GM23338 (cell line): ENCODE measurements around the gene ZNF695. TPM values are rescaled to one million over a fixed set of nuclear protein-coding genes. Genes with fewer than 3 reads are reported as not detected.

ENCODE experiments used
- ATAC-seq: fragments of 200-7000 bp; cut with Tn5 transposase; 3 replicates; pipeline ENCODE4 v1.9.1; 2020
- DNase-seq: peaks from one replicate; pipeline ENCODE4 v3.0.0-alpha.2; 2015; ENCODE audit warnings: low spot score
- H2AFZ ChIP-seq: fragments of 200-600 bp; sonication (generic); 2 replicates; pipeline ENCODE4 v1.8.0; 2016; ENCODE audit warnings: antibody characterized with exemption, mild to moderate bottlenecking, moderate library complexity
- H3F3A ChIP-seq: fragments of 200-600 bp; sonication (generic); replicated peaks from 2 replicates; pipeline ENCODE4 v1.8.0; 2017; ENCODE audit warnings: antibody characterized with exemption, mixed run types, low read depth
- H3K27ac ChIP-seq: fragments of 200-600 bp; sonication (generic); 2 replicates; pipeline ENCODE4 v1.6.1; 2016; ENCODE audit warnings: low read depth
- H3K27me3 ChIP-seq: fragments of 200-600 bp; sonication (generic); 2 replicates; pipeline ENCODE4 v1.8.0; 2016; ENCODE audit warnings: mild to moderate bottlenecking, mixed run types, moderate library complexity; ENCODE audit not compliant: insufficient read depth
- H3K36me3 ChIP-seq: fragments of 200-600 bp; sonication (generic); 2 replicates; pipeline ENCODE4 v1.8.0; 2016; ENCODE audit warnings: mild to moderate bottlenecking; ENCODE audit not compliant: insufficient read depth
- H3K4me1 ChIP-seq: fragments of 200-600 bp; sonication (generic); 2 replicates; pipeline ENCODE4 v1.8.0; 2016; ENCODE audit warnings: mild to moderate bottlenecking, moderate library complexity; ENCODE audit not compliant: insufficient read depth
- H3K4me2 ChIP-seq: fragments of 200-600 bp; sonication (generic); 2 replicates; pipeline ENCODE4 v1.7.1; 2017; ENCODE audit warnings: mixed run types
- H3K4me3 ChIP-seq: fragments of 200-600 bp; sonication (generic); 2 replicates; pipeline ENCODE4 v1.6.1; 2016; ENCODE audit warnings: mixed run types
- H3K79me2 ChIP-seq: fragments of 200-600 bp; sonication (generic); replicated peaks from 2 replicates; pipeline ENCODE4 v1.8.0; 2017; ENCODE audit warnings: mild to moderate bottlenecking; ENCODE audit not compliant: insufficient read depth
- H3K9me2 ChIP-seq: fragments of 200-600 bp; sonication (generic); 2 replicates; pipeline ENCODE4 v1.8.0; 2017; ENCODE audit not compliant: insufficient read depth
- H4K20me1 ChIP-seq: fragments of 200-600 bp; sonication (generic); replicated peaks from 2 replicates; pipeline ENCODE4 v1.8.0; 2017; ENCODE audit warnings: mild to moderate bottlenecking; ENCODE audit not compliant: insufficient read depth
- H3K27ac Mint-ChIP-seq: 2 replicates; pipeline ENCODE4 v1.8.0; 2020; ENCODE audit warnings: inconsistent platforms, mild to moderate bottlenecking, moderate library complexity, mixed read lengths
- H3K27me3 Mint-ChIP-seq: 3 replicates; pipeline ENCODE4 v1.8.0; 2022; ENCODE audit warnings: low read depth, mild to moderate bottlenecking, moderate library complexity, mixed read lengths, inconsistent platforms; ENCODE audit not compliant: insufficient read depth, poor library complexity
- H3K36me3 Mint-ChIP-seq: 3 replicates; pipeline ENCODE4 v1.8.0; 2021; ENCODE audit warnings: low read depth, mild to moderate bottlenecking, inconsistent platforms, moderate library complexity, mixed read lengths
- H3K4me1 Mint-ChIP-seq: 3 replicates; pipeline ENCODE4 v1.8.0; 2020; ENCODE audit warnings: mild to moderate bottlenecking, inconsistent platforms, mixed read lengths
- H3K4me3 Mint-ChIP-seq: 3 replicates; pipeline ENCODE4 v1.8.0; 2021; ENCODE audit warnings: moderate library complexity, mild to moderate bottlenecking, inconsistent platforms, mixed read lengths
- H3K9me3 Mint-ChIP-seq: 3 replicates; pipeline ENCODE4 v1.8.0; 2020; ENCODE audit warnings: moderate library complexity, mild to moderate bottlenecking, inconsistent platforms, mixed read lengths
- CREB1 ChIP-seq: fragments of 250-450 bp; sonication (Bioruptor Pico); IDR thresholded peaks from 2 replicates; pipeline ENCODE4 v1.5.0; 2020; ENCODE audit warnings: low read depth, mild to moderate bottlenecking, moderate library complexity
- ETS1 ChIP-seq: IDR thresholded peaks from 2 replicates; pipeline ENCODE4 v1.6.1; 2016; ENCODE audit warnings: antibody characterized with exemption
- EZH2 ChIP-seq: fragments of 200-600 bp; sonication (generic); IDR thresholded peaks from one replicate; pipeline ENCODE4 v1.8.0; 2017; ENCODE audit warnings: antibody characterized with exemption, mild to moderate bottlenecking, low read depth; ENCODE audit not compliant: unreplicated experiment
- EZH2phosphoT487 ChIP-seq: fragments of 200-600 bp; sonication (generic); IDR thresholded peaks from one replicate; pipeline ENCODE4 v1.8.1; 2018; ENCODE audit warnings: antibody characterized with exemption; ENCODE audit not compliant: unreplicated experiment
- JUNB ChIP-seq: IDR thresholded peaks from one replicate; pipeline ENCODE4 v1.6.1; 2016; ENCODE audit warnings: antibody characterized with exemption; ENCODE audit not compliant: unreplicated experiment
- NANOG ChIP-seq: IDR thresholded peaks from 2 replicates; pipeline ENCODE4 v1.6.1; 2016; ENCODE audit warnings: antibody characterized with exemption, borderline replicate concordance
- POLR2AphosphoS5 ChIP-seq: IDR thresholded peaks from 2 replicates; pipeline ENCODE4 v1.6.1; 2016; ENCODE audit warnings: antibody characterized with exemption, low read depth
- REST ChIP-seq: IDR thresholded peaks from one replicate; pipeline ENCODE4 v1.6.1; 2018; ENCODE audit warnings: antibody characterized with exemption; ENCODE audit not compliant: unreplicated experiment
- STAT1 ChIP-seq: IDR thresholded peaks from one replicate; pipeline ENCODE4 v1.6.1; 2016; ENCODE audit warnings: antibody characterized with exemption; ENCODE audit not compliant: unreplicated experiment
- ZNF114 ChIP-seq: fragments of 250-450 bp; sonication (Bioruptor Pico); IDR thresholded peaks from 2 replicates; pipeline ENCODE4 v1.5.0; 2020; ENCODE audit warnings: mild to moderate bottlenecking, moderate library complexity
- ZNF331 ChIP-seq: fragments of 250-450 bp; sonication (Bioruptor Pico); IDR thresholded peaks from 2 replicates; pipeline ENCODE4 v1.5.0; 2020; ENCODE audit warnings: low read depth, mild to moderate bottlenecking, moderate library complexity
- polyA plus RNA-seq: library from polyadenylated mRNA; unstranded; fragments of >200 nt; fragmentation: Nextera tagmentation; extraction: Ambion mirVana; gene quantifications from 2 replicates; pipeline ENCODE4 v1.2.1, GENCODE V29; 2016
- total RNA-seq: library from RNA; depleted of rRNA; stranded (reverse); fragments of >200 nt; shearing (Covaris generic); gene quantifications from 2 replicates; pipeline ENCODE4 v1.2.3, GENCODE V29; 2014
- TF ChIP-seq, protein P1 (sequence below), 2 experiments: fragments of 200-600 bp in 1 of 2; sonication (generic) in 1 of 2; conservative IDR thresholded peaks; 2 replicates each; pipeline versions ENCODE4 v1.5.1 to v1.6.1; 2016 to 2017; ENCODE audit warnings: antibody characterized with exemption in 2 of 2, low read depth in 2 of 2, mild to moderate bottlenecking in 2 of 2, moderate library complexity in 1 of 2
- TF ChIP-seq, protein P2 (sequence below): fragments of 250-450 bp; sonication (Bioruptor Pico); IDR thresholded peaks from 2 replicates; pipeline ENCODE4 v1.5.0; 2020; ENCODE audit warnings: mild to moderate bottlenecking, moderate library complexity

The ZNF695 gene
- total and polyA plus RNA-seq, 2 experiments from 2014 or later = 26.5 to 34.2 TPM

- TF ChIP-seq STAT1 = no peak
- no peak for TF ChIP-seq EZH2
- no peak for TF ChIP-seq ETS1
- TF ChIP-seq ZNF331 = no peak
- TF ChIP-seq, protein P1, sequence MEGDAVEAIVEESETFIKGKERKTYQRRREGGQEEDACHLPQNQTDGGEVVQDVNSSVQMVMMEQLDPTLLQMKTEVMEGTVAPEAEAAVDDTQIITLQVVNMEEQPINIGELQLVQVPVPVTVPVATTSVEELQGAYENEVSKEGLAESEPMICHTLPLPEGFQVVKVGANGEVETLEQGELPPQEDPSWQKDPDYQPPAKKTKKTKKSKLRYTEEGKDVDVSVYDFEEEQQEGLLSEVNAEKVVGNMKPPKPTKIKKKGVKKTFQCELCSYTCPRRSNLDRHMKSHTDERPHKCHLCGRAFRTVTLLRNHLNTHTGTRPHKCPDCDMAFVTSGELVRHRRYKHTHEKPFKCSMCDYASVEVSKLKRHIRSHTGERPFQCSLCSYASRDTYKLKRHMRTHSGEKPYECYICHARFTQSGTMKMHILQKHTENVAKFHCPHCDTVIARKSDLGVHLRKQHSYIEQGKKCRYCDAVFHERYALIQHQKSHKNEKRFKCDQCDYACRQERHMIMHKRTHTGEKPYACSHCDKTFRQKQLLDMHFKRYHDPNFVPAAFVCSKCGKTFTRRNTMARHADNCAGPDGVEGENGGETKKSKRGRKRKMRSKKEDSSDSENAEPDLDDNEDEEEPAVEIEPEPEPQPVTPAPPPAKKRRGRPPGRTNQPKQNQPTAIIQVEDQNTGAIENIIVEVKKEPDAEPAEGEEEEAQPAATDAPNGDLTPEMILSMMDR (conservative IDR thresholded peaks at IDR 0.05; ENCODE audit: low read depth in 2 of 2) = no peak
- TF ChIP-seq ZNF114 (CRISPR knock-in tag) = no peak
- no peak for TF ChIP-seq POLR2AphosphoS5
- no peak for TF ChIP-seq CREB1 (CRISPR knock-in tag)
- TF ChIP-seq JUNB = no peak
- TF ChIP-seq NANOG = no peak
- TF ChIP-seq, protein P2, sequence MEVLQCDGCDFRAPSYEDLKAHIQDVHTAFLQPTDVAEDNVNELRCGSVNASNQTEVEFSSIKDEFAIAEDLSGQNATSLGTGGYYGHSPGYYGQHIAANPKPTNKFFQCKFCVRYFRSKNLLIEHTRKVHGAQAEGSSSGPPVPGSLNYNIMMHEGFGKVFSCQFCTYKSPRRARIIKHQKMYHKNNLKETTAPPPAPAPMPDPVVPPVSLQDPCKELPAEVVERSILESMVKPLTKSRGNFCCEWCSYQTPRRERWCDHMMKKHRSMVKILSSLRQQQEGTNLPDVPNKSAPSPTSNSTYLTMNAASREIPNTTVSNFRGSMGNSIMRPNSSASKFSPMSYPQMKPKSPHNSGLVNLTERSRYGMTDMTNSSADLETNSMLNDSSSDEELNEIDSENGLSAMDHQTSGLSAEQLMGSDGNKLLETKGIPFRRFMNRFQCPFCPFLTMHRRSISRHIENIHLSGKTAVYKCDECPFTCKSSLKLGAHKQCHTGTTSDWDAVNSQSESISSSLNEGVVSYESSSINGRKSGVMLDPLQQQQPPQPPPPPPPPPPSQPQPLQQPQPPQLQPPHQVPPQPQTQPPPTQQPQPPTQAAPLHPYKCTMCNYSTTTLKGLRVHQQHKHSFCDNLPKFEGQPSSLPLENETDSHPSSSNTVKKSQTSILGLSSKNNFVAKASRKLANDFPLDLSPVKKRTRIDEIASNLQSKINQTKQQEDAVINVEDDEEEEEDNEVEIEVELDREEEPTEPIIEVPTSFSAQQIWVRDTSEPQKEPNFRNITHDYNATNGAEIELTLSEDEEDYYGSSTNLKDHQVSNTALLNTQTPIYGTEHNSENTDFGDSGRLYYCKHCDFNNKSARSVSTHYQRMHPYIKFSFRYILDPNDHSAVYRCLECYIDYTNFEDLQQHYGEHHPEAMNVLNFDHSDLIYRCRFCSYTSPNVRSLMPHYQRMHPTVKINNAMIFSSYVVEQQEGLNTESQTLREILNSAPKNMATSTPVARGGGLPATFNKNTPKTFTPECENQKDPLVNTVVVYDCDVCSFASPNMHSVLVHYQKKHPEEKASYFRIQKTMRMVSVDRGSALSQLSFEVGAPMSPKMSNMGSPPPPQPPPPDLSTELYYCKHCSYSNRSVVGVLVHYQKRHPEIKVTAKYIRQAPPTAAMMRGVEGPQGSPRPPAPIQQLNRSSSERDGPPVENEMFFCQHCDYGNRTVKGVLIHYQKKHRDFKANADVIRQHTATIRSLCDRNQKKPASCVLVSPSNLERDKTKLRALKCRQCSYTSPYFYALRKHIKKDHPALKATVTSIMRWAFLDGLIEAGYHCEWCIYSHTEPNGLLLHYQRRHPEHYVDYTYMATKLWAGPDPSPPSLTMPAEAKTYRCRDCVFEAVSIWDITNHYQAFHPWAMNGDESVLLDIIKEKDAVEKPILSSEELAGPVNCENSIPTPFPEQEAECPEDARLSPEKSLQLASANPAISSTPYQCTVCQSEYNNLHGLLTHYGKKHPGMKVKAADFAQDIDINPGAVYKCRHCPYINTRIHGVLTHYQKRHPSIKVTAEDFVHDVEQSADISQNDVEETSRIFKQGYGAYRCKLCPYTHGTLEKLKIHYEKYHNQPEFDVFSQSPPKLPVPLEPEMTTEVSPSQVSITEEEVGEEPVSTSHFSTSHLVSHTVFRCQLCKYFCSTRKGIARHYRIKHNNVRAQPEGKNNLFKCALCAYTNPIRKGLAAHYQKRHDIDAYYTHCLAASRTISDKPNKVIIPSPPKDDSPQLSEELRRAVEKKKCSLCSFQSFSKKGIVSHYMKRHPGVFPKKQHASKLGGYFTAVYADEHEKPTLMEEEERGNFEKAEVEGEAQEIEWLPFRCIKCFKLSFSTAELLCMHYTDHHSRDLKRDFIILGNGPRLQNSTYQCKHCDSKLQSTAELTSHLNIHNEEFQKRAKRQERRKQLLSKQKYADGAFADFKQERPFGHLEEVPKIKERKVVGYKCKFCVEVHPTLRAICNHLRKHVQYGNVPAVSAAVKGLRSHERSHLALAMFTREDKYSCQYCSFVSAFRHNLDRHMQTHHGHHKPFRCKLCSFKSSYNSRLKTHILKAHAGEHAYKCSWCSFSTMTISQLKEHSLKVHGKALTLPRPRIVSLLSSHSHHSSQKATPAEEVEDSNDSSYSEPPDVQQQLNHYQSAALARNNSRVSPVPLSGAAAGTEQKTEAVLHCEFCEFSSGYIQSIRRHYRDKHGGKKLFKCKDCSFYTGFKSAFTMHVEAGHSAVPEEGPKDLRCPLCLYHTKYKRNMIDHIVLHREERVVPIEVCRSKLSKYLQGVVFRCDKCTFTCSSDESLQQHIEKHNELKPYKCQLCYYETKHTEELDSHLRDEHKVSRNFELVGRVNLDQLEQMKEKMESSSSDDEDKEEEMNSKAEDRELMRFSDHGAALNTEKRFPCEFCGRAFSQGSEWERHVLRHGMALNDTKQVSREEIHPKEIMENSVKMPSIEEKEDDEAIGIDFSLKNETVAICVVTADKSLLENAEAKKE (CRISPR knock-in tag) = no peak
- TF ChIP-seq EZH2phosphoT487 = no peak
- no peak for TF ChIP-seq REST
- Histone ChIP-seq H3K36me3 (no peaks in the 10 kb centered on the region), H3K27ac (no peak overlapping the region), H3K4me3 (no peak overlapping the region), H3F3A (no peaks in the 10 kb centered on the region), H4K20me1 (no peaks in the 10 kb centered on the region), H3K27me3 (no peaks in the 10 kb centered on the region), H3K79me2 (no peaks in the 10 kb centered on the region), H2AFZ (no peak overlapping the region), H3K4me1 (peaks cover 20% of the 10 kb centered on the region), H3K4me2 (no peak overlapping the region), H3K9me2 (no peaks in the 10 kb centered on the region)
- H3K36me3 Mint-ChIP-seq = peaks cover 27% of the 10 kb centered on the region
- peaks cover 13% of the 10 kb centered on the region; the same call in 2 of the 3 replicates for H3K4me1 Mint-ChIP-seq
- no peak overlapping the region for H3K27ac Mint-ChIP-seq
- DNase-seq (no peak), ATAC-seq (no peak)
- no peak overlapping the region for H3K4me3 Mint-ChIP-seq
- H3K27me3 Mint-ChIP-seq = peaks cover 2% of the 10 kb centered on the region
- no peaks in the 10 kb centered on the region; the same call in 2 of the 3 replicates for H3K9me3 Mint-ChIP-seq
Observed at GRCh38 chr1:246949956-246950355, 57.9 kb downstream of the ZNF695 start.
